ENCODE data around the gene NAALADL1.

Gene NAALADL1, protein sequence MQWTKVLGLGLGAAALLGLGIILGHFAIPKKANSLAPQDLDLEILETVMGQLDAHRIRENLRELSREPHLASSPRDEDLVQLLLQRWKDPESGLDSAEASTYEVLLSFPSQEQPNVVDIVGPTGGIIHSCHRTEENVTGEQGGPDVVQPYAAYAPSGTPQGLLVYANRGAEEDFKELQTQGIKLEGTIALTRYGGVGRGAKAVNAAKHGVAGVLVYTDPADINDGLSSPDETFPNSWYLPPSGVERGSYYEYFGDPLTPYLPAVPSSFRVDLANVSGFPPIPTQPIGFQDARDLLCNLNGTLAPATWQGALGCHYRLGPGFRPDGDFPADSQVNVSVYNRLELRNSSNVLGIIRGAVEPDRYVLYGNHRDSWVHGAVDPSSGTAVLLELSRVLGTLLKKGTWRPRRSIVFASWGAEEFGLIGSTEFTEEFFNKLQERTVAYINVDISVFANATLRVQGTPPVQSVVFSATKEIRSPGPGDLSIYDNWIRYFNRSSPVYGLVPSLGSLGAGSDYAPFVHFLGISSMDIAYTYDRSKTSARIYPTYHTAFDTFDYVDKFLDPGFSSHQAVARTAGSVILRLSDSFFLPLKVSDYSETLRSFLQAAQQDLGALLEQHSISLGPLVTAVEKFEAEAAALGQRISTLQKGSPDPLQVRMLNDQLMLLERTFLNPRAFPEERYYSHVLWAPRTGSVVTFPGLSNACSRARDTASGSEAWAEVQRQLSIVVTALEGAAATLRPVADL

DNA sequence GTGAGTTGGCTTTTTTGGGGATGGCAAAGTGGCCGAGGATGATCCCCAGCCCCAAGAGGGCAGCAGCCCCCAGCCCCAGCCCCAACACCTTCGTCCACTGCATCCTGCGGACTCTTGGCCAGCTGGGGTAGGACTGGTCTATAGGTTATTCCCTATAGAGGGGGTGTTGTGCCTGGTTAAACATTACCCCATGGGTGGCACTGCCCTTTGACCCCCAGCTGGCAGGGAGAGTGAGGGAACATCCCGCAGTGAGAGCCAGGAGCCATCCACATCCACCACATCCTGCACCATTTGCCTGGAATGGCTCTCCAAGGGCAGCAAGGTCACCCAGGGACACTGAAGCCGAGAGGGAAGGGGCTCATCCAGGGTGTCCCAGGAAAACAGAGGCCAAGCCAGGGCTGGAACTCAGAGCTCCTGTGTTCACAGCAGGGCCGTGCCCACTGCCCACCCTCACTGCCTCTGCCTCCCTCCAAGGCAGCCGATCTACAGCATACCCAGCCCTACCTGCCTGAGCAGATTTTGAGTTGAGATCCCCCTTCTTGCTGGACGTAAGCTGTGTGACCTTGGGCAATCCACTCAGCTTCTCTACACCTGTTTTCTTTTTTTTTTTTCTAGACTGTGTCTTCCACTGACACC, at the start of gene NAALADL1:
TSS of gene NAALADL1 (minus strand) at position 135 of the 636 bp plus-strand sequence. CDS start at position 103, 32 bp downstream.
- DNase-seq (ENCODE audit: low read depth in 2 of 2) = no peak

DNA sequence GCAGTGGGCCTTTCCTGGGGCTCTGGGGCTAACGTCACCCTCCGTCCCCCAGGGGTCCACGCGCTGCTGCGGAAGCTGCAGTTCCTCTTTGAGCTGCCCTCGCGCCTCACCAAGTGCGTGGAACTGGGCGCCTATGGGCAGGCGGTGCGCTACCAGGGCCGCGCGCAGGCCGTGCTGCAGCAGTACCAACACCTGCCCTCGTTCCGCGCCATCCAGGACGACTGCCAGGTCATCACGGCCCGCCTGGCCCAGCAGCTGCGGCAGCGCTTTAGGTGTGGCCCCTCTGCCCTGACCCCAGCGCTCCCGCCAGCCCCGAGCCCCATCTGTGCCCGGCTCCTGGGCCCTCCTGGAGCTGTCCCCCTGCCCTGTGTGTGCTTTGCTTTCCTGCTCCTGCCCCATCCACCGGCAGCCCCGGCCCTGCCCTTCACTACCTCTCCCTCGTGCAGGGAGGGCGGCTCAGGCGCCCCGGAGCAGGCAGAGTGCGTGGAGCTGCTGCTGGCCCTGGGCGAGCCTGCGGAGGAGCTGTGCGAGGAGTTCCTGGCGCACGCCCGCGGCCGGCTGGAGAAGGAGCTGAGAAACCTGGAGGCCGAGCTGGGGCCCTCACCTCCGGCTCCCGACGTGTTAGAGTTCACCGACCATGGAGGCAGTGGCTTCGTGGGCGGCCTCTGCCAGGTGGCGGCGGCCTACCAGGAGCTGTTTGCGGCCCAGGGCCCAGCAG, 49.6 kb upstream of the NAALADL1 start:
- DNase-seq (ENCODE audit: low read depth in 2 of 2) = no peak

DNA sequence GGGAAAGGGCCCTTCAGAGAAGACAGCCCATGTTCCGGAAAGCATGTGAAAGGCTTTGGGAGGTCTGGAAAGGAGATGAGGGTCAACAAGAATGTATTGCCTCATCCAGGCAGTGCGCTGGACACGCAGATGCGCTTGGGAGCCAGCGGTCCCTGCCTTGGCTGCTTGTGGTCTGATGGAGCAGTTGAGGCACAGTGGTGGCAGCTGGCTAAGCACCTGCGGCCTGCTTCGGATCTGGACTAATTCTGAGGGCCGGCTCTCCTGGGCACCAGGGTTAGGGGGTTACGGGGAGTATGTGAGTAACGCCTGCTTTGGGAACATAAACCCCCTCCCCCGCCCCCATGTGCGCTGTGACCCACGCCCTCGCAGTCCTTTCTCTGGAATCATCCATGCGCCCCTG, 48.7 kb upstream of the NAALADL1 start:
- no peak for DNase-seq (ENCODE audit: low read depth in 2 of 2)

DNA sequence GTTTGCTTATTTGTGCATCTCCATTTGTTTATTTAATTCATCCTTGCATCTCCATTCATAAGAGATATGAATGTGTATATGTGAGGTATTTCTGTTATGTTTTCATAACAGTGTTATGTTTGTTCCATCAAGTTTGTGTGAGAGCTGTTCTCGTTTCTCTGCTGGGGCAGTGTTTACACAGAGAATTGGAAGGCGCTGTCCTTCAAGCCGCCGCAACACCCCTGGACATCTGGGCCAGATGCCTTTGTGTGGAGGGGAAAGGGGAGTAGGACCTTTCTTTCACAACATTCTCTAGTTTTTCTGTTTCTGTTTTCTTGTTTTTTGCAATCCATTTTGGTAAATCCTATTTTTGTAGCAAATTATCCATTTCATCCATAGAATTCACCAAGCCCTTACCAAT, 46.3 kb upstream of the NAALADL1 start:
- DNase-seq (ENCODE audit: low read depth in 2 of 2) = no peak

DNA sequence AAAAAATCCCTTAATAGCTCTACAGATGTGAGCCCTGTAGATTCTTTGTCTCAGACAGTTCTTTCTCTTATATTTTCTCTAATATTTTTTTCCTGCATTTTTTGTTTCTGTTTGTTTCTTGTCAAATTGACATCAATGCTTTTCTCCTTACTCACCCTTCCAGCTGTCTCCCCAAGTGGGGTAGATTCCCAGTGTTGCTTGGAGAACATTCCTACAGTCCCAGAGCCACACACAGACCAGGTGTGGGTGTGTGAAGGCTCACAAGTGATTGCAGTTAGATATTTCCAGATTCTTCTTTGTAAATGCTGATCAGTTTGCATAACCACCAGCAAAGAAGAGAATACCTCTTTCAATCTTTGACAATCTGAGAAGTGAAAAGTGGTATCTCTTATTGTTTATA, 45.1 kb upstream of the NAALADL1 start:
- no peak for DNase-seq (ENCODE audit: low read depth in 2 of 2)

DNA sequence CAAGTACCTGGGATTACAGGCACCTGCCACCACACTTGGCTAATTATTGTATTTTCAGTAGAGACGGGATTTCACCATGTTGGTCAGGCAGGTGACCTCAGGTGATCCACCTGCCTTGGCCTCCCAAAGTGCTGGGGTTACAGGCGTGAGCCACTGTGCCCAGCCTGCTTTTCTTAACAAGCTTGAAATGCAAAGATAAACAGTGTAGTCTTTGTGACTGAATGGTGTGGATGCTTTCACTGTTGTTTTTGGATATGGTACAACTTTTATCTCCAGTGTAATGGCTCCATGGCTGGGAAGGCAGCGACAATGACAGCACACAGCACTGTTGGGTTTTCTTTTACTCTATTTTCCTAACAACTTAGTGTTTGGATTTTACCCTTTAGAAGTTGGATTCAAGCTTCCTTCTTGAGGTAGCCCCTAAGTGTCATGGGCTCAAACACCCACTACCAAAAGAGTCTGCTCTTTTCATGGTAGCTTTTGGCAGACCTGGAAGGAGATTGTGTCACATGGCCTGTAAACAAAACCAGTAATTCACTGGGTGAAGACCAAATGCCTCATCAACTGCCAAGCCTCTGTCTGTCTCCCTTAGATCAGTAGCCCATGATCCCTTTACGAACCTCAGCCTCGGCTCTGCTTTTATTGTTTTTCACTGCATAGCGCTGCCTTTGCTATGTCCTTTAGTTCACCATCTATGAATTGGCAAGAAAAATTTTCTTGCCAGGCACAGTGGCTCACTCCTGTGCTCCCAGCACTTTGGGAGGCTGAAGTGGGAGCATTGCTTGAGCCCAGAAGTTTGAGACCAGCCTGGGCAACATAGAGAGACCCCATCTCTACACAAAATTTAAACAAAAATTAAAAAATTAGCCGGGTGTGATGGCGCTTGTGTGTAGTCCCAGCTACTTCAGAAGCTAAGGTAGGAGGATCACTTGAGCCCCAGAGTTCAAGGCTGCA, 44.1 kb upstream of the NAALADL1 start:
- DNase-seq (ENCODE audit: low read depth in 2 of 2) = no peak

DNA sequence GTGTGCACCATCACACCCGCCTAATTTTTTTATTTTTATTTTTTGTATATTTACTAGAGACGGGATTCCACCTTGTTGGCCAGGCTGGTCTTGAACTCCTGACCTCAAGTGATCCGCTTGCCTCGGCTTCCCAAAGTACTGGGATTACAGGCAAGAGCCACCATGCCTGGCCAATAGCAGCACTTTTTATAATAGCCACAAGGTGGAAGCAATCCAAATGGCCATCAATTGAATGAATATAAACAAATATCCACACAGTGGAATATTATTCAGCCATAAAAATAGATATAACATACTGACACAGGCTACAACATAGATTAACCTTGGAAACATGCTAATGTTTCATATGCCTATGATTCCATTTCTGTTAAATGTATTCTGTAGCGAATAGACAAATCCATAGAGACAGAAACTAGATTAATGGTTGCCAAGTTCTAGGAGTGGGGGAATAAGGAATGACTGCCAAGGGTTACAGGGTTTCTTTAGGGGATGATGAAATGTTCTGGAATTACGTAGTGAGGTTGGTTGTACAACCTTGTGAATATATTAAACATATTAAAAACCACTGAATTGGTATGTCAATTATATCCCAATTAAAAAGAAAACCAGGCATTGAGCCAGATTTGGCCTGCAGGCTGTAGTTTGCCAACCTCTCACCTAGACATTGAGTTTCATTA, 42.5 kb upstream of the NAALADL1 start:
- DNase-seq (ENCODE audit: low read depth in 2 of 2) = no peak

DNA sequence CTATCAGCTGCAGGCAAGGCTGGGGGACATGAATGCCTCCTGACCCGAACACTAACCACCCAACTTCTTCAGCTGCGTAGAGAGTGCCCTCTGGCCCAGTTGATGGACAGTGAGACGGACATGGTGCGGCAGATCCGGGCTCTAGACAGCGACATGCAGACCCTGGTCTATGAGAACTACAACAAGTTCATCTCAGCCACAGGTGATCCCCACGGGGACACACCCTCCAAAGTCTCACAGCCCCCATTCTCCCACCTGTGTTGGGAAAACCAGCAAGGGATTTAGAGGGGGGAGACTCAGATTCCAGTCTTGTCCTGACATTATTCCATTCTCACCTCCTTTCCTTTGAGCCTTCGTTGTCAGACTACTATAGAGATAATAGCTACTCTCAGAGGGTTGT, 38.6 kb upstream of the NAALADL1 start:
- DNase-seq (ENCODE audit: low read depth in 2 of 2) = no peak

DNA sequence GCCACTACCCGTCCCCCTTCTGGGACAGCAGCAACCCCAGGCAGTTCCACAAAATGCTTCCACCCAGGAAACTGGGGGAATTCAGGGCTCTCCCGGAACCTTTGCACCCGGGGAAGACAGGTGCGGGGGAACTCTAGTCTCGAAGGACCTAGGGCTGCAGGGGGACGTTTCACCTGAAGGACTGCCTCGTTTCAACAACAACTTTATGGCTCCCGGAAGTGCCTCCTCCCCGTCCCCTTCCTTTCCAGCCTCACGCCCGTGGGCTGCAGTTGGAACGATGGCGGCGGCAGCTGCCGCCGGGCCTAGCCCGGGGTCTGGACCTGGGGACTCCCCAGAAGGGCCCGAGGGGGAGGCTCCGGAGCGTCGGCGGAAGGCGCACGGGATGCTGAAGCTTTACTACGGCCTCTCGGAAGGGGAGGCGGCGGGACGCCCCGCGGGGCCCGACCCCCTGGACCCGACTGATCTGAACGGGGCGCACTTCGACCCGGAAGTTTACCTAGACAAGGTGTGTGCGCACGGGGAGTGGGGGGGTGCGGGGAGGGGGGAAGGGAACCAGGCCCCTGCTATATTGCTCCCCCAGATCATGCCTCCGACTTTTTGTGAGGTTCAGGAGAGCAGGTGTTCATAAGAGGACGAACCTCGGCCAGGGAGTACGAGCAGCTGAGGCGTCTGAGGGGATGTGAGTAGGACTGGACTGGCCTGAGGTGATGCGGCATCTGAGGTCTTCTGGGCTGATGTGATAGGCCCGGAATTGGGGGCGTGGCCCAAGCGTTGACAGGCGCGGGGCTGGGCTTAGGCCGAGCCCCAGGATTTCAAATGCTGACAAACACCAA, 37.8 kb upstream of the NAALADL1 start, which contains the start of gene VPS51:
TSS of gene VPS51 (plus strand) at position 241 of the 833 bp plus-strand sequence. CDS start at position 278, 37 bp downstream.
- peak; percentile 62 to 69 for DNase-seq (ENCODE audit: low read depth in 2 of 2)

DNA sequence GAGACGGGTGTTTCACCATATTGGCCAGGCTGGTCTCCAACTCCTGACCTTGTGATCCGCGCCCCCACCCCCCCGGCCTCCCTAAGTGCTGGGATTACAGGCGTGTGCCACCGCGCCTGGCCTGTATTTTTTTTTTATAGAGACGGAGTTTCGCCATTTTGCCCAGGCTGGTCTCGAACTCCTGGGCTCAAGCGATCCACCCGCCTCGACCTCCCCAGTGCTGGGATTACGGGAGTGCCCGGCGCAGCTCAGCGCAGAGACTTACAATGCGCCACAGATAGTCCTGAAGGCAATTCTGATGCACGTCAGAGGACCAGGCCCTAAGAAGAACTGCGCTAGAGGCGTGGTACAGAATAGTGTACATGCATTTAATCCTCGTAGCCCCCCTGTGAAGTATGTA, 37.1 kb upstream of the NAALADL1 start:
- no peak for DNase-seq (ENCODE audit: low read depth in 2 of 2)

DNA sequence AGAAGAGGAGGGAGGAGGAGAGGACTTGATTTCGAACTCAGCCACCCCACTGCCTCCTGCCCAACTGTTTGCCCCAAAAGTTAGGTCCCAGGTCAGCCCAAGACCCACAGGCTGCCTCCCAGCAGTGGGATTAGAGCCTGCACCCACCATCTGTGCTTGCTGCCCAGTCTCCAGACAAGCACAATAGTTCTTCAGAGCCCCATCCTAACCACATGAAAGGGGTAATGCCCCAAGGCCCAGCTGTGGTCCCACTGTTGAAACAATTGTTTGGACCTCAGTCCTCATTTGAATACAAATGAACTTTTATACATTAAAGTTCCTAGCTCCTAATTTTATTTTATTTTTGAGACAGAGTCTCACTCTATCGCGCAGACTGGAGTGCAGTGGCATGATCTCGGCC, 32.3 kb upstream of the NAALADL1 start:
- no peak for DNase-seq (ENCODE audit: low read depth in 2 of 2)

DNA sequence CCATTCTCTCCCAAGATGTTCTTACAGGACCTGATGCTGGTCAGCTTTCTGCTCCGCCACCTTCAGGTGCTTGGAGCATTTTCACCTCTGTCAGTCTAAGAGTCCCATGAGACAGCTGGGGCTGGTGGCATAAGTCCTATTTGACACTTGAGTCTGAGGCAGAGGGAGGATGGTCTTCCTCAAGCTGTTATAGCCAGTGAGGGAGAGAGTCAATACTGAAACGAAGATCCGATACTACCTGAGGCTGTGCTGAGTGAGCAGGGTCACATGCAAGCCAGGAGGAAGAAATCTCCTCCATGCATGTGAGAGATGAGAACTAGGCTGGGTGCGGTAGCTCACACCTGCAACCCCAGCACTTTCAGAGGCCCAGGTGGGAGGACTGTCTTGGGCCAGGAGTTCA, 31.3 kb upstream of the NAALADL1 start:
- DNase-seq (ENCODE audit: low read depth in 2 of 2) = no peak

DNA sequence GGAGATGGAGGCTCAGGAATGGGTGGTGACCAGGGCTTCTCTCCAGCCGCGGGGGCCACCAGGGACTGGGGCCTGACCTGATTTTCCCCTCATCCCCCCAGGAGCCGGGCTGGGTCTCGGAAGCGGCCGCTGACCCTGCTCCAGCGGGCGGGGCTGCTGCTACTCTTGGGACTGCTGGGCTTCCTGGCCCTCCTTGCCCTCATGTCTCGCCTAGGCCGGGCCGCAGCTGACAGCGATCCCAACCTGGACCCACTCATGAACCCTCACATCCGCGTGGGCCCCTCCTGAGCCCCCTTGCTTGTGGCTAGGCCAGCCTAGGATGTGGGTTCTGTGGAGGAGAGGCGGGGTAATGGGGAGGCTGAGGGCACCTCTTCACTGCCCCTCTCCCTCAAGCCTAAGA, 29.5 kb upstream of the NAALADL1 start:
- DNase-seq (ENCODE audit: low read depth in 2 of 2) = no peak

DNA sequence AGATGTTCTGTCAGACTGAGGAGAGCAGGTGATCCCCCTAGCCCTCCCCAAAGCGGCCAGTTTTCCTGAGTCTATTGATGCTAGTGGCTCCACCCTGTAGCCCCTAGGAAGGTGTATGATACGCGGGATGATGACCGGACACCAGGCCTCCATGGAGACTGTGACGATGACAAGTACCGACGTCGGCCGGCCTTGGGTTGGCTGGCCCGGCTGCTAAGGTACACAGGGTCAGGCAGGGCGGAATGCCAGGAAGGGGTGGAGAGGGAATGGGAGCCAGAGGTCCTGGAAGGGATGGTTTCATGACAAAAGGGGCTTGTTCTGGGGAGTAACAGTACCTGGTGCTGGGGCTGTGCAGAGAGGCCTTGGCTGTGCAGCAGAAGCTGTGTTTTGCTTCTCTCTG, 28.9 kb upstream of the NAALADL1 start:
- no peak for DNase-seq (ENCODE audit: low read depth in 2 of 2)

DNA sequence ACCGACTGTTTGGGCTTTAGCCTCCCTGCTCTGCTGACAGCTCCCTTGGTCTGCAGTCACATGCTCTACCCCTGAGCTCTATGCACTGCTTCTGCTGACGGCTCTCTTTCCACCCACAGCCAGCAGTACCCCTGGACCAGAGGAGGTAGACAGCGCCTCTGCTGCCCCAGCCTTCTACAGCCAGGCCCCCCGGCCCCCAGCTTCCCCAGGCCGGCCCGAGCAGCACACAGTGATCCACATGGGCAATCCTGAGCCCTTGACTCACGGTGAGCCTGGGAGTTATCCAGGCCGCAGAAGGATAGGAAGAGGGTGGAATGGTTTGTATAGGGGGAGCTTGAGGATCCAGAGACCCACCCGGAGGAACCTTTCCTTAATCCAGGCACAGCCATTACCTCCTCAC, 28.5 kb upstream of the NAALADL1 start:
- no peak for DNase-seq (ENCODE audit: low read depth in 2 of 2)

DNA sequence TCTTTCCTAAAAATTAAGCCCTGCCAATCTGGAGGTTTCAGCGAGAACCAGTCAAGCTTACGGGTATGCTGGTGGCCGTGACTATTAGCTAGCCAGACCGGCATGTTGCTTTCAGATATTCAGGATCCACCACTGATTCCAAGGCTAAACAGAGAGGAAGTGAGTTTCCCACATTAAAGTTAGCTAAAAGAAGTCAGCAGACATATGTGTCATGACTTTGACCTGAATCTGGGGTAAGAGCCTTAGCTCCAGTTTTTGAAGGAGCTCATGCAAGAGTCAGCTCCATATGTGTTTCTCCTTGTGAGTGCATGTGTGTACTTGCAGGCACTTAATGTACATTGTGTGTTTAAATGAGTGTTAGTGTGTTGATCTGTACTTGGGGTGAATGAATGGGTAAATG, 27.1 kb upstream of the NAALADL1 start:
- no peak for DNase-seq (ENCODE audit: low read depth in 2 of 2)

DNA sequence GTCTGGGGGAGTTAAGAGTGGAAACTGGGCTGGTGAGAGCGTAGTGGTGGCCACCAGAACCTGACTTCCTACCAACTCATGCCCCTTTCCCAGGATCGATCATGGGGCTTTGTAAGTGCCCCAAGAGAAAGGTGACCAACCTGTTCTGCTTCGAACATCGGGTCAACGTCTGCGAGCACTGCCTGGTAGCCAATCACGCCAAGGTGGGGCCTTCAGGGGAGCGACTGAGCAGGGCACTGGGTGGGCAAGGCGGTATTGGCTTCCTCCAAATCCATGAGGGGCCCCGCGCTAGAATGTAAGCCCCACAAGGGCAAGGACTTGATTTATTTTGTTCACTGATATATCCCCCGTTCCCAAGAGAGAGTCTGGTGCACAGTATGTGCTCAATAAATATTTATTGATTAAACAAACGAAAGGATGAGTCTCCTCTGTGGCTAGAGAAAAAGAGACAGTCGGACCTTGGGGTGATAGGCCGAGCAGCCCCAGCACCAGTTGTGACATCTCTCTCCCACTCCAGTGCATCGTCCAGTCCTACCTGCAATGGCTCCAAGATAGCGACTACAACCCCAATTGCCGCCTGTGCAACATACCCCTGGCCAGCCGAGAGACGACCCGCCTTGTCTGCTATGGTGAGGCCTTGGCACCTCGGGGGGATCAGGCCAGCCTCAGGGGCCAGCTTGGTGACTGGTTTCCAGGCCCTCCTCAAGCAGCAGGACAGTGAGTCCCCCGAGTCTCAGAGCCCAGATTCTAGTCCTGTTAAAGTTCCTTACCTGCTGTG, 26.4 kb upstream of the NAALADL1 start:
- DNase-seq (ENCODE audit: low read depth in 2 of 2) = no peak

DNA sequence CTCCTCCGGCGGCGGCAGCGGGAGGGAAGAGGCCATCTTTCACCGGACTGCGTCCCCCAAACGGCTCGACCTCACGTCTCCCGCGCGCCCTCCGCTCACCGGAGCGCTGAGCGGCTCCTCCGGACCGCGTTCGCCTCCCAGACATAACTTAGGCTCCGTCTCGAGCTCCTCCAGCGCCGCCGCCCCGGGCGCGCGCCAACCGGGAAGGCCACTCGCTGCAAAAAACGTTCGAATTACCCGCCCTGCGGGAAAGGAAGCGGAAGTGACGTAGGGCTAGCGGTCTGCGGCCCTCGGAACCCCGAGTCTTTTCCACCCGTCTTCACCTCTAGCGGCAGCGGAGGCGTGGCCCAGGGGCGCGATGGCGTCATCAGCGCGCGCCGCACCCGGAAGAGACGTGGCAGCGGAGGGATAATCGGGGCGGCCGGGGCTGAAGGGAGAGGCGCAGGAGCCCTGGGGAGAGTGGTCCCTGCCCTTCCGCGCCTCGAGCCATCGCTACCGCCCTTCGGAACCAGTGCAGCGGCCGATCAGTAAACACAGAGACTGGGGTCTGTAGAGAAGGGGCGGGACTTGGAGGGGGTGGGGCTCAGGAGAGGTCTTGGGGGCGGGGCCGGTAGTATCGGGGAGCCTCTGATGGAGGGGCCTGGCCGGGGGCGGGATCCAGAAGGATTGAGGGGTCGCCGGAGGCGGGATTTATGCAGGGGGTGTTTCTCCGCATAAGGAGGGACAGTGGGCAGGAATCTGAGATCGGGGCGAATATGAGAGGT, 25.7 kb upstream of the NAALADL1 start, which contains the start of the genes CDCA5 and ZFPL1:
TSS of gene CDCA5 (minus strand) at position 207 of the 764 bp plus-strand sequence. CDS start at position 145, 62 bp downstream.
TSS of gene ZFPL1 (plus strand) at position 389 of the 764 bp plus-strand sequence. CDS start 477 bp downstream, outside the sequence.
- DNase-seq (ENCODE audit: low read depth in 2 of 2) = peak; percentile 91
